Measurements from ENCODE around the gene UBE4B.

UBE4B gene

DNA sequence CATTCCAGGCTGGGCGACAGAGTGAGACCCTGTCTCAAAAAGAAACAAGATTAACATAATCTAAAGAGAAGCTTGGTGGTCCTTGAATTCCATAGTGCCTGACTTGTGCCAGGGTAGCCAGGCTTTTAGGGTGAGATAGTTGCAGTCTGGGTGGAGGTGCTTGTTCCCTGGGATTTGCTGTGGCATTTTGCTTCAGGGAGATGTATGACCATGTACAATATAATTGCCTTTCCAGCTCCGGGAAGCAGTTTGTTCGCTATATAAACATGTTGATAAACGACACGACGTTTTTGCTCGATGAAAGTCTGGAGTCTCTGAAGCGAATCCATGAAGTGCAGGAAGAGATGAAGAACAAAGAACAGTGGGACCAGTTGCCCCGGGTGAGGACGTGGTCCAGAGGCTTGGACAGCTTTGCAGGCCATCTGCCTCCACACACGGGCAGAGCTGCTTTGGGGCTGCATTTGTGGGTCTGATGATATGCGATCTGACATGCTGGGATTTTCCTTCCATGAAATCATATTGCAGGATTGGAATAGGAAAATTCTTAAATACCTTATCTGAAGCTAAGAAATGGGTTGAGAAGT, 128.2 kb downstream of the UBE4B start:
- Histone ChIP-seq H3K9me3 (ENCODE audit: low read length) (no peaks in the 10 kb centered on the region), H3K36me3 (ENCODE audit: insufficient read depth, low read length) (peaks cover 31% of the 10 kb centered on the region), H3K27ac (ENCODE audit: low read depth, low read length) (peak overlapping the region; percentile 66), H3K9ac (ENCODE audit: low read length) (no peak overlapping the region), H3K4me1 (ENCODE audit: insufficient read depth, low read length) (peaks cover 14% of the 10 kb centered on the region), H3K4me3 (ENCODE audit: low read depth in 1 of 2, low read length in 2 of 2) (no peak overlapping the region), H3K27me3 (ENCODE audit: control insufficient read depth in 1 of 2, insufficient read depth in 2 of 2, low read length in 2 of 2) (no peaks in the 10 kb centered on the region)

DNA sequence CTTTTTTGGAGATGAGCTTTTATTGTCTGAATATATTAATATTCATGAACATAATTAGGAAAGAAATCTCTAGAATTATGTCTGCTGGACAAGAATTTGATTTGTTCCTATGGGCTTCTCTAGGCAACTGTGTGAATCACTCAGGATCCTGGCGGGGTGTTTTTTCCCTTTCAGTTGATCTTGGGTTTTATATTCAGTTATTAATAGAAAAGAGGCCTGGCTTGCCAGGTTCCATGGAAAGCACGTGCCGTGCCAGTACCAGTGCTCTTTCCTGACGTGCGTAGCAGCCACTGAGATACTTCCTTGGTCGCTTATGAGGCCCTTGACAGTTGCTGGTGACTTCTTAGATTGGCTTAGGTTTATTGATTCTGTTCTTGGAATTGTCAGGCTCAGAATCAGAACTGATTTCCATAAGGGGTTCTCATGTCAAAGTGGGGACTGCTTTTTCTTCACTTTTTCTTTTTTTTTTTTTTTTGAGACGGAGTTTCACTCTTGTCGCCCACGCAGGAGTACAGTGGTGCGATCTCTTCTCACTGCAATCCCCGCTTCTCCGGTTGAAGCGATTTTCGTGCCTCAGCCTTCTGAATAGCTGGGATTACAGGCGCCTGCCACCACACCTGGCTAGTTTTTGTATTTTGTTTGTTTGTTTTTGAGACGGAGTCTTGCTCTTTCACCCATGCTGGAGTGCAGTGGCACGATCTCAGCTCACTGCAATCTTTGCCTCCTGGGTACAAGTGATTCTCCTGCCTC, 129.0 kb downstream of the UBE4B start:
- no peak overlapping the region for H3K9ac ChIP-seq (ENCODE audit: low read length)

DNA sequence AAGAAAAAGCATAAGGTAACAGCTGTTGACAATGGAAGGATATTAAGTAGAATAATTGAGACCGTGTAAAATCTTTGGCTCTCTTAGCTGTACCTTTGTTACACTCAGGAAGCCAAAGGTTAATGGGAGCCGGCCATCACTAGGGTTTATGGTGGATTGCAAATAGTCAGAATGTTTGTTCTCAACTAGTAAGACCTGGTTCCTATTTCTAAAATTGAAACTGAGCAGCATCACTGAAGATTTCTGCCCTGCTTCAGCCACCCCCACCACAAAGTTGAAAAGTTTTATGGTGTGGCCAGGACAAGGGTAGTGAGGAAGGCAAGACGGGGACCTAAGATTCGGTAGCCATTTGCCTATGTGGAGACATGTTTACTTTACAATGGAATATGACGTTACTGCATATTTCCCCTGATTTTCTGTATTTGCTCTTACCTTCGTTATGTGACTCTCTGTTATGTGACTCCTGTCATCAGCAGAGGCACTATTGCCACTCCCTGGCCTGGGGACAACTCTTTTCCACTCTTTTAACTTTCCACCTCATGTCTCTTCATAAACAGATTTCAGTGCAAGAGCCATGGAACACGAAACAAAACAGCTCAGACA, 136.3 kb downstream of the UBE4B start:
- Histone ChIP-seq H3K36me3 (ENCODE audit: insufficient read depth, low read length) (peaks cover 57% of the 10 kb centered on the region), H3K4me3 (ENCODE audit: low read depth in 1 of 2, low read length in 2 of 2) (no peak overlapping the region), H3K9me3 (ENCODE audit: low read length) (no peaks in the 10 kb centered on the region), H3K27ac (ENCODE audit: low read depth, low read length) (no peak overlapping the region), H3K4me1 (ENCODE audit: insufficient read depth, low read length) (no peaks in the 10 kb centered on the region), H3K9ac (ENCODE audit: low read length) (no peak overlapping the region), H3K27me3 (ENCODE audit: control insufficient read depth in 1 of 2, insufficient read depth in 2 of 2, low read length in 2 of 2) (no peaks in the 10 kb centered on the region)

More for the DNA sequence above, 129.0 kb downstream of the UBE4B start:
- no peaks in the 10 kb centered on the region for H3K9me3 ChIP-seq (ENCODE audit: low read length)
- H3K4me1 ChIP-seq (ENCODE audit: insufficient read depth, low read length): peaks cover 14% of the 10 kb centered on the region
- no peak overlapping the region for H3K4me3 ChIP-seq (ENCODE audit: low read depth in 1 of 2, low read length in 2 of 2)
- H3K36me3 ChIP-seq (ENCODE audit: insufficient read depth, low read length): peaks cover 37% of the 10 kb centered on the region
- H3K27me3 ChIP-seq (ENCODE audit: control insufficient read depth in 1 of 2, insufficient read depth in 2 of 2, low read length in 2 of 2): no peaks in the 10 kb centered on the region
- peak overlapping the region; percentile 28 for H3K27ac ChIP-seq (ENCODE audit: low read depth, low read length)

DNA sequence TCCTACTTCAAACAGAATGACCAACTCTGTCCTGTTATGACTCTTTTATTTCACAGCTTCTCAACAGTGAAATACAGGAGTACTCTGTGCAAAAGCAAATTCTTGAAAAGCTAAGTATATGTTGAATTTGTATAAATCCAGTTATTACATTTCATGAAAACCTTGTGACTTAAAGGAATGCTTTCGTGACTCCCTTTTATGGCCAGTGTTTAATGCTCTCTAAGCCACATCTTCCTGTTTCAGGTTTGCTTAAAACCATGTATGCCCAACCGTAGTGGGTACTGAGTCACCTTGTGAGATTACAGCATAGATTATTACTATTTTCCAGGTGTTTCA, 137.4 kb downstream of the UBE4B start:
- Histone ChIP-seq H3K9ac (ENCODE audit: low read length) (no peak overlapping the region), H3K27me3 (ENCODE audit: control insufficient read depth in 1 of 2, insufficient read depth in 2 of 2, low read length in 2 of 2) (no peaks in the 10 kb centered on the region), H3K36me3 (ENCODE audit: insufficient read depth, low read length) (peaks cover 47% of the 10 kb centered on the region), H3K4me3 (ENCODE audit: low read depth in 1 of 2, low read length in 2 of 2) (no peak overlapping the region), H3K27ac (ENCODE audit: low read depth, low read length) (no peak overlapping the region), H3K9me3 (ENCODE audit: low read length) (no peaks in the 10 kb centered on the region), H3K4me1 (ENCODE audit: insufficient read depth, low read length) (no peaks in the 10 kb centered on the region)

DNA sequence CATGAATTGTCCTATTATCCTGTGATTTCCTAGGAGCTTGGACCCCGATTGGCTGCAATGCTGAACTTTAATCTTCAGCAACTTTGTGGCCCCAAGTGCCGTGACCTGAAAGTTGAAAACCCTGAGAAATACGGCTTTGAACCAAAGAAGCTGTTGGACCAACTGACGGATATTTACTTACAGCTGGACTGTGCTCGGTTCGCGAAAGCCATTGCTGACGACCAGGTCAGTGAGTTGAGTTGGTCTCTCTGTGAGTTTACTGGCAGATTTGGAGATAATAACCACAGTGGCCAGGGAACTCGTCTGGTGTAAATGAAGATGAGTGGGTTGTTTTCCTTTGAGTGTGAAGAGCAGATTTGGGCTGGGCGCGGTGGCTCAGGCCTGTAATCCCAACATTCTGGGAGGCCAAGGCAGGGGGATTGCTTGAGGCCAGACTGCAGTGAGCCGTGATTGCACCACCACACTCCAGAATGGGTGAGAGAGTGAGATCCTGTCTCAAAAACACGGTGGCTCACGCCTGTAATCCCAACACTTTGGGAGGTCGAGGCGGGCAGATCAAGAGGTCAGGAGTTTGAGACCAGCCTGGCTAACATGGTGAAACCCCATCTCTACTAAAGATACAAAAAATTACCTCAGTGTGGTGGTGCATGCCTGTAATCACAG, 138.5 kb downstream of the UBE4B start:
- H3K4me3 ChIP-seq (ENCODE audit: low read depth in 1 of 2, low read length in 2 of 2): no peak overlapping the region
- H3K27me3 ChIP-seq (ENCODE audit: control insufficient read depth in 1 of 2, insufficient read depth in 2 of 2, low read length in 2 of 2): no peaks in the 10 kb centered on the region
- peaks cover 40% of the 10 kb centered on the region for H3K36me3 ChIP-seq (ENCODE audit: insufficient read depth, low read length)
- no peaks in the 10 kb centered on the region for H3K9me3 ChIP-seq (ENCODE audit: low read length)
- no peaks in the 10 kb centered on the region for H3K4me1 ChIP-seq (ENCODE audit: insufficient read depth, low read length)
- no peak overlapping the region for H3K9ac ChIP-seq (ENCODE audit: low read length)
- H3K27ac ChIP-seq (ENCODE audit: low read depth, low read length): no peak overlapping the region

DNA sequence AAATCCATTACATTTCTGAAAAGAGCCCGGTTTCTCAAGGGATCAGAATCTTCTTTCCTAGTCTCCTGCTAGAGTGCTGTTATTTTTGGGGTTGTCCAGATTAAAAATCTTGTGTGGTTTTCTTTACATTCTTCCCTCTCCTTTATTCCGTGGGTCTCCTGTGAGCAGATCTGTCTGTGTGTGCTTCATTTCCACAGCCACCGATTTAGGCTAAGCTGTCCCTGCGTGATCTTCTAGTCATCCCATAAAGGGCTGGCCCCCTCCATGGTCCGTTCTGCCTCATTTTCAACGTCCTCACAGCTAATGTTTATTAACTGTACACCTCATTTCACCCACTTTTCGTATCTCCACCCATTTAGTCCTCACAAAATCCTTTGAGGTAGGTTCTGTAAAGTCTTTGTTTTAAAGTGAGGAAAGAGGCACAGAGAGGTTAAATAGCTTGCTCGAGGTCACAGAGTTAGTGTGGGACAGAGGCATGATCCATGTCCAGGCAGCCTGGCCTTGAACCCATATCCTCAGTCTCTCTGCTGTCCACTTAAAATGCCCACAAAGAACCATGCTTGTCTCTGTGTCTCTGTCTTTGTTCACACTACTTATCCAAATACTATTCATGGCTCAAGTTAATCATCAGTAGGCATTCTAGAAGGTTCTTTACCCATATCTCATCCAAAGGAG, 139.4 kb downstream of the UBE4B start:
- H3K27me3 ChIP-seq (ENCODE audit: control insufficient read depth in 1 of 2, insufficient read depth in 2 of 2, low read length in 2 of 2): no peaks in the 10 kb centered on the region
- H3K9me3 ChIP-seq (ENCODE audit: low read length): no peaks in the 10 kb centered on the region
- H3K4me1 ChIP-seq (ENCODE audit: insufficient read depth, low read length): no peaks in the 10 kb centered on the region
- no peak overlapping the region for H3K4me3 ChIP-seq (ENCODE audit: low read depth in 1 of 2, low read length in 2 of 2)
- H3K27ac ChIP-seq (ENCODE audit: low read depth, low read length): no peak overlapping the region
- peaks cover 38% of the 10 kb centered on the region for H3K36me3 ChIP-seq (ENCODE audit: insufficient read depth, low read length)
- no peak overlapping the region for H3K9ac ChIP-seq (ENCODE audit: low read length)

DNA sequence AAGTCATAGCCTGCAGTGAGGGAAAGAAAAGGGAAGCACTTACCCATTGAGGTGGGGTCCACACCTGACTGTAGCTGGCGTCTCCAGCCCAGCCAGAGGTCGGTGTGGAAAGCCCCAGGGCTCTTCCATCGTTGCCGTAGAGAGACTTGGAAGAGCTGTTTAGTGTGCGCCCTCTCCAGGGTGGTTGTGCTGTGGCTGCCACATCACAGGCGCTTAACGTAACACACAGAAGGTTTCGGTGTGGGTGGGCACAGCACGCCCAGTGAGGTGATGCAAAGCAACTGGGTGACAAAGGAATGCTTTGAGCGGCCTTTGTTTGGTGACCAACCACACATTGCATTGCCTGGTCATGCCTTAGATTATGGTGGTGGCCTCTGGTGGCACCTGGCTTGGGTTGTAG, 140.8 kb downstream of the UBE4B start:
- H3K27ac ChIP-seq (ENCODE audit: low read depth, low read length): no peak overlapping the region
- H3K9me3 ChIP-seq (ENCODE audit: low read length): no peaks in the 10 kb centered on the region
- H3K4me1 ChIP-seq (ENCODE audit: insufficient read depth, low read length): no peaks in the 10 kb centered on the region
- H3K27me3 ChIP-seq (ENCODE audit: control insufficient read depth in 1 of 2, insufficient read depth in 2 of 2, low read length in 2 of 2): no peaks in the 10 kb centered on the region
- H3K36me3 ChIP-seq (ENCODE audit: insufficient read depth, low read length): peaks cover 30% of the 10 kb centered on the region
- no peak overlapping the region for H3K9ac ChIP-seq (ENCODE audit: low read length)
- H3K4me3 ChIP-seq (ENCODE audit: low read depth in 1 of 2, low read length in 2 of 2): no peak overlapping the region

DNA sequence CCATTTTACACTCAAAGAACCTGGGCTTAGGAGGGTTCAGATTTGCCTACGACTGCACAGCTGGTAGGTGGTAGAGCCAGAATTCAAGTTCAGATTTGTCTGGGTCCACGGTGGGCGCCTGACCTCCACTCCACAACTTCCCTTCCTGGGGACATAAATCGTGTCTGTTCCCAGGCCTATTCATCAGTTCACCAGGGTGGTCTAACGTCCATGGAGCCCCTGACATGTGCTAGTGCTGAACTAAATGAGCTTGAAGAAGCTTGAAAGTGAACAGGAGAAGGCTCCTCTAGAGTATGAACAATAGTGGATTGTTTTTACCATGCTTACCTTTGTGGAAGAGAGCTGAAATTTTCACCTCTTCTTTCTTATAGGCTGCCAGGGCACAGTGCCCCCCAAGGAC, 145.1 kb downstream of the UBE4B start:
- Histone ChIP-seq H3K4me3 (ENCODE audit: low read depth in 1 of 2, low read length in 2 of 2) (no peak overlapping the region), H3K27ac (ENCODE audit: low read depth, low read length) (no peak overlapping the region), H3K27me3 (ENCODE audit: control insufficient read depth in 1 of 2, insufficient read depth in 2 of 2, low read length in 2 of 2) (no peaks in the 10 kb centered on the region), H3K4me1 (ENCODE audit: insufficient read depth, low read length) (no peaks in the 10 kb centered on the region), H3K9ac (ENCODE audit: low read length) (no peak overlapping the region), H3K9me3 (ENCODE audit: low read length) (no peaks in the 10 kb centered on the region), H3K36me3 (ENCODE audit: insufficient read depth, low read length) (peaks cover 30% of the 10 kb centered on the region)

DNA sequence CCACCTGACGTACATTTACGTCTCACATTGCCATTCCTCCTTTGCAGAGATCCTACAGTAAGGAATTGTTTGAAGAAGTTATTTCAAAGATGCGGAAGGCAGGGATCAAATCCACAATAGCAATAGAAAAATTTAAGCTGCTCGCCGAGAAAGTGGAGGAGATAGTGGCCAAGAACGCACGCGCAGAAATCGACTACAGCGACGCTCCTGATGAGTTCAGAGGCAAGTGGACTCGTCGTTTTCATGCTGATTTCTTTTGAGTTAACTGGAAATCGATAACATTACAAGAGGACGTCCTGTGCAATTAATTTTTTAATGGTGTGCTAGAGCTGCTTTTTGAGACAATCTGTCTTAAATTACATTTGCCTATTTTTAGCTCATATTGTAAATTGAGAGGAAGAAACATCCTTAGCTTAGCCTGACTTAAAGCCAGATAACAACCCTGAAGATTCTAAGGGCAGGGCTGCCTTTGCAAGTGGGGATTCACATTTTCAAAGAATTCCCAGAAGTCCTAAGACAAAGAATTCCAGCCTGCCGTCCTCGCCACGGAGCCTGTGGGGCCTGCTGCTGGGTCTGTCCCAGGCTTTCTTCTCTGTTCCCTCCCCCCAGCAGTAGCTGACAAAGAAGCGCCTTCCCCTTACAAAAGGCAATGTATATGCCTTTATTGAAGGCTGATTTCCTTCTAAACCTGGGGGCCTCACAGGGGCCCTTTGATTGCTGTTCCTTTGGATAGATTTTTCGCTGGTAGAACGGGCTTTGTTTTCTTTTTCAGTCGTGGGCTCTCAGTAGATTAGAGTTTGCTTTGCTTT, 146.0 kb downstream of the UBE4B start:
- Histone ChIP-seq H3K9me3 (ENCODE audit: low read length) (no peaks in the 10 kb centered on the region), H3K4me3 (ENCODE audit: low read depth in 1 of 2, low read length in 2 of 2) (no peak overlapping the region), H3K36me3 (ENCODE audit: insufficient read depth, low read length) (peaks cover 30% of the 10 kb centered on the region), H3K9ac (ENCODE audit: low read length) (no peak overlapping the region), H3K27me3 (ENCODE audit: control insufficient read depth in 1 of 2, insufficient read depth in 2 of 2, low read length in 2 of 2) (no peaks in the 10 kb centered on the region), H3K27ac (ENCODE audit: low read depth, low read length) (no peak overlapping the region), H3K4me1 (ENCODE audit: insufficient read depth, low read length) (no peaks in the 10 kb centered on the region)

DNA sequence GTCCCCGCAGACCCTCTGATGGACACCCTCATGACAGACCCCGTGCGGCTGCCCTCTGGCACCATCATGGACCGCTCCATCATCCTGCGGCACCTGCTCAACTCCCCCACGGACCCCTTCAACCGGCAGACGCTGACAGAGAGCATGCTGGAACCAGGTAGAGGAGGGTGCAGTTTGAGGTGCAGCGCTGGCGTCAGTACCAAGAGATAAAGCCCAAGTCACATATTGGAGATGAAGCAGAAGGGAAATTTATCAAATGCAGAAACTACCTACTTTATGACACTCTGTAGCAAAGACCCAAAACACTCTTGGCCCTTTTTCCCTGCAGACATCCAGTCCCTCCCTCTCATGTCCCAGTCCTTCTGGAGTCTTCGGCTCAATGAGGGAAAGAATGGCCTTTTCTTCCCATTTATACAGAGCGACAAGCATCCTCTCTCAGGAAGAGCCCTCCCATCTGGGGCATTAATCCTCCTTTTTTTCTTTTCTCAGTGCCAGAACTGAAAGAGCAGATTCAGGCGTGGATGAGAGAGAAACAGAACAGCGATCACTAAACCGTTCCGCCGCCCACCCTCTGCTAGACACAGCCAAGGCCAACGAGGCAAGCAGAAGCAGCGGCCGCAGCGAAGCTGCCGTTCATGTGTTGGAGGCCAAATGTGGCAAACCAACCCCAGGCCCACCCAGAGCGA, 146.8 kb downstream of the UBE4B start:
- Histone ChIP-seq H3K4me3 (ENCODE audit: low read depth in 1 of 2, low read length in 2 of 2) (no peak overlapping the region), H3K36me3 (ENCODE audit: insufficient read depth, low read length) (peaks cover 30% of the 10 kb centered on the region), H3K27ac (ENCODE audit: low read depth, low read length) (no peak overlapping the region), H3K9ac (ENCODE audit: low read length) (no peak overlapping the region), H3K4me1 (ENCODE audit: insufficient read depth, low read length) (no peaks in the 10 kb centered on the region), H3K9me3 (ENCODE audit: low read length) (no peaks in the 10 kb centered on the region), H3K27me3 (ENCODE audit: control insufficient read depth in 1 of 2, insufficient read depth in 2 of 2, low read length in 2 of 2) (no peaks in the 10 kb centered on the region)
